ENCODE results near the gene HIVEP3.
"Not testable (repeated sequence)": the region's sequence is repeated elsewhere in the genome, so short reads cannot be mapped to it uniquely, and the experiment has no call there.

HIVEP3 gene

DNA sequence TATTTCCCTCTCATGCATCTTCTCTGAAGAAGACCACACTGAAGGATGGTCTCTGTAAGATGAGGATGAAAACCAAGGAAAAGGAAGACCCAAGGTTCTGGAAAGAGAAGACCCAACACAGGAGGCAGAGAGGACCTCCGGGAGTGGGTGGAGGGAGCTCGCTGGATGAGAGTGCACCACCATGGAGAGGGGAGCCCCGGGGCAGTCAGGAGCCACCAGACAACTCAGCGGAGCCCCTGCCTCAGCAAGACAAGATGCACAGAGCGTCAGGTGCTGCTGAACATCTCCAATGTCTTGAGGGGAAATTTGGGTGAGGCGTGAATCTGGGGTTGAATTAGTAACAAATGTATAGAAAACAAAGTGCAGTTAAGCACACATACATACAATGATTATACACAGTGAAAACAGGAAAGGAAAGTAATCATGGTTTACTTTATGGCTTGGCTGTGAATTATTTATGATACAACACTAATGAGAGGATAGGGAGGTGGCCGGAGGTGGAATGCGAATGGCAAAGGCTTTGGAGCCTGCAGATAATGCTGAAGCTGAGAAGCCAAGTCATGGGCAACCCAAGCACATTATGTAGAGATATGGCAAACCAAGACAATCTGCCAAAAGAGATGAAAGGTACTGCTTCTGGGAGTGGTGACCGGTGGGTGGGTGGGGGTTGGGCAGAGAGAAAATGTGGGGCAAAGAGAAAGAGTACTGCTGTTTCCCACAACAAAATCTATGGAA is 353.8 kb downstream of the HIVEP3 start:
- FAIRE-seq (no peak), DNase-seq (ENCODE audit: extremely low spot score, insufficient read length, low read depth) (no peak)

DNA sequence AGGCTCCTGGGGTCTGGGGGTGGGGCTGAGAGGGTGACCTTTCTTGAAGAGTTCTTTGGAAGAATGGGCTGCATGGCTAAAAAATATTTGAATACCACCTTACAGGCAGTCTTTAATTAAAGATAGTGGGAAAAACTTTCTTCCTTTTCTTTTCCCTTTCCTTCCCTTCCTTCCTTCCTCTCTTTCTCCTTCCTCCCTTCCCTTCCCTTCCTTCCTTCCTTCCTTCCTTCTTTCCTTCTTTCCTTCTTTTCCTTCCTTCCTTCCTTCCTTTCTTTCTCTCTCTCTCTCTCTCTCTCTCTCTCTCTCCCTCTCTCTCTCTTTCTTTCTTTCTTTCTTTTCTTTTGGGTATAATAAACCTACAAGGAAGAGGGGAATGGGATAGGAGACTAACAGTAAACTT is 356.4 kb downstream of the HIVEP3 start:
- FAIRE-seq (no peak), DNase-seq (ENCODE audit: extremely low spot score, insufficient read length, low read depth) (no peak)

DNA sequence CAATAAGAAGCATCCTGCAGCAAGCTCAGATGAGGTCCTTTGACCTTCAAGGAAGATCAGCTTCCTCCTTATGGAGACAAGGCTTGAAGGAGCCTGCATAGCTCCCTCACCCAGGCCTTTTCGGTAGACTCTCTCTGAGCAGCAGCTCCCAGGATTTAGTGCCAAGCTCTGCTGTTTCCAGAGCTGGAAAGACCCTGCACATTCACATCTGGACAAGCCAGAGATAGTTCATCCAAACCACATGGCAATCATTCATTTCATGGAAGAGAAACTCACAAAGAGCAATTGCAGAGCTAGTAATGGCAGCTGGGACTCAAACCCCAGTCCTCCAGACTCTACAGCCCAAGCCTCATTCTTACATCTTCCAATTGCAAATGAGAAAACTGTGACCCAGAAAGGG is 357.8 kb downstream of the HIVEP3 start:
- FAIRE-seq (no peak), DNase-seq (ENCODE audit: extremely low spot score, insufficient read length, low read depth) (no peak)

DNA sequence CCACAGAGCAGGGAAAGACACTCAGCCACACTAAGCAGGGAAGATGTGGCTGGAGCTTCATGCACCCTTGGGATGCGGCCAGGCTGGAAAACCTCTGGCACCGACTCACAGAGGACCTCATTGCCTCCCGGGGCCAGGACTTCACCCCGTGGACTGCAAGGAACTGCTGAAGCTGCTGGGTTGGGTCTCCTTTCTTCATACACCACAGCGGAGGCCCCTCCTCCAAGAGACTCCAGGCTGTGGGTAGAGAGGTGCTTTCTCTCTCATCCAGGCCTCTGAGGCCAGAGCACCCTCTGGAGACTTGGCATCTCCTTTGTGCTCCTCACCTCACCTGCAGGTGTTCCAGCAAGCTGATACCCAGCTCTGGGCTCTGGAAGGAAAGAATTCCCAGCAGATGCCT is 358.2 kb downstream of the HIVEP3 start:
- DNase-seq (ENCODE audit: extremely low spot score, insufficient read length, low read depth) (no peak), FAIRE-seq (no peak)

DNA sequence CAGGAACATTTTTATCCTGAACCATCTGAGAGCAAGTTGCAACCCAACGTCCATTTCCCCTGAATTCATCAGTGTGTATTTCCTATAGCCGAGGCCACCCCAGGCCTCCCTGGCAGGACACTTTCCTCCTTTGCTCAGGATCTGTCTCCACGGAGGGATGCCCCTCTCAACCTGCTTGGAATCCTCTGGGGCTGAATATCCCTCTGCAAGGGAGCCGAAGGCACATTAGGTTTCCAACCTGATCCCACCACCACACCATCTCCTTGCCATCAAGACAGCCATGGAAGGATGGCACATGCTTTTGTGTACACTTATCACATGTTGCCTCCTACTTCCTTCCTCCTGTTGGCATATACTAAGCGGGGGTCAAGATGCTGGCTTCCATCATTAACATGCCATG is 359.4 kb downstream of the HIVEP3 start:
- FAIRE-seq (no peak), DNase-seq (ENCODE audit: extremely low spot score, insufficient read length, low read depth) (no peak)

DNA sequence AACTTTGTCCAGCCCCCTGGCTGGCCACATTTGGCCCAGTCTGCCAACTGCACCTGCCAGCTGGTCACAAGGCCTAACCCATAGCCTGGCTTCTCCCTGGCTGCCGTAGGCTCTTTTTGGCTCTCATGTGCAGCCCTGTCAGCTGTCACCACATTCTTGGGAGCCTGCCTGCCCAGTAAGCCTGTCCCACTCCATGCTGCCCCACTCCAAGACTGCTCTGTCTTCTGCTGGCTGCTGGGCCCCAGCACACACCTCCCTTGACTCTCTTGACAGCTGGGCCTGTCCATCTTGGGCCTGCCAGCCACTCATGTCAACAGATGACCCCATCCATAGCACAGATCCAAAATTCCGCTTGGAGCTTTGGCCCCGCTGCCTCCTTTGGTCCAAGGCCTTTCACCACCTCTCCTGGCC is 360.0 kb downstream of the HIVEP3 start:
- FAIRE-seq (no peak), DNase-seq (ENCODE audit: extremely low spot score, insufficient read length, low read depth) (no peak)

DNA sequence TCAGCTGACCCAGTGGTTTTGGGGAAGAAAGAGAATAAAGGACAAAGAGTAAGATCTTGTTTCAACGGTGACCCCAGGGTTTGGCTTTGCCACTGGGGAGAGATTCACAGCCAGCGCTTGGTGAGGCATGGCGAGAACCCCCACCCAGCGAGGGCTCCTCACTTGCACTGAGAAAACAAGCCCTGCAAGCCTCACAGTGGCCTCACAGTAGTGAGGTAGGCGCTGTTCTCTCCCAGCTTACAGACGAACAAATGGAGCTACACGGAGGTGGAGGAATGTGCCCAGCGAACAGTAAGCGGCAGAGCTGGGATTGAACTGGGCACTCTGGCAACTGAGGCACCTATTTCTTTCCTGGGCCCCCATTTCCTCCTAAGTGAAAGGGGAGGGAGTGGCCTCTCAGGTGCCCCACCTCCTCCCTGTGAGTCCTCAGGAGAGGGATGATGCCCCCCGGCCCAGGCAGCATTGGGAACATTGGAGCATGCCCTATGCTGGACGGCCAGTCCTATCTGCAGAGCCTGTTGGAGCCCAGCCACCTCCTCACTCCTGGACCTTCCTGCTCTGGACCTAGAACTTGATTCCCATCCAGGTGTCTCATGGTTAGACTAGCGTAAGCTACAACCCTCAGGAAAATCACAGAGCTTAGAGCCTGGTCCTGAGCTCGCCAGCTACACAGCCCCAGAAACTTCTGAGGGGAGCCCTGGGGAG is 360.8 kb downstream of the HIVEP3 start:
- FAIRE-seq (no peak), DNase-seq (ENCODE audit: extremely low spot score, insufficient read length, low read depth) (no peak)

DNA sequence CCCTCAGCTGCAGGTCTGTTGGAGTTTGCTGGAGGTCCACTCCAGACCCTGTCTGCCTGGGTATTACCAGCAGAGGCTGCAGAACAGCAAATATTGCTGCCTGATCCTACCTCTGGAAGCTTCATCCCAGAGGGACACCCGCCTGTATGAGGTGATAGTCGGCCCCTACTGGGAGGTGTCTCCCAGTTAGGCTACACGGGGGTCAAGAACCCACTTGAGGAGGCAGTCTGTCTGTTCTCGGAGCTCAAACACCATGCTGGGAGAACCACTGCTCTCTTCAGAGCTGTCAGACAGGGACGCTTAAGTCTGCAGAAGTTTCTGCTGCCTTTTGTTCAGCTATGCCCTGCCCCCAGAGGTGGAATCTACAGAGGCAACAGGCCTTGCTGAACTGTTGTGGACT is 364.0 kb downstream of the HIVEP3 start:
- FAIRE-seq; DNase-seq (ENCODE audit: extremely low spot score, insufficient read length, low read depth): not testable (repeated sequence)

DNA sequence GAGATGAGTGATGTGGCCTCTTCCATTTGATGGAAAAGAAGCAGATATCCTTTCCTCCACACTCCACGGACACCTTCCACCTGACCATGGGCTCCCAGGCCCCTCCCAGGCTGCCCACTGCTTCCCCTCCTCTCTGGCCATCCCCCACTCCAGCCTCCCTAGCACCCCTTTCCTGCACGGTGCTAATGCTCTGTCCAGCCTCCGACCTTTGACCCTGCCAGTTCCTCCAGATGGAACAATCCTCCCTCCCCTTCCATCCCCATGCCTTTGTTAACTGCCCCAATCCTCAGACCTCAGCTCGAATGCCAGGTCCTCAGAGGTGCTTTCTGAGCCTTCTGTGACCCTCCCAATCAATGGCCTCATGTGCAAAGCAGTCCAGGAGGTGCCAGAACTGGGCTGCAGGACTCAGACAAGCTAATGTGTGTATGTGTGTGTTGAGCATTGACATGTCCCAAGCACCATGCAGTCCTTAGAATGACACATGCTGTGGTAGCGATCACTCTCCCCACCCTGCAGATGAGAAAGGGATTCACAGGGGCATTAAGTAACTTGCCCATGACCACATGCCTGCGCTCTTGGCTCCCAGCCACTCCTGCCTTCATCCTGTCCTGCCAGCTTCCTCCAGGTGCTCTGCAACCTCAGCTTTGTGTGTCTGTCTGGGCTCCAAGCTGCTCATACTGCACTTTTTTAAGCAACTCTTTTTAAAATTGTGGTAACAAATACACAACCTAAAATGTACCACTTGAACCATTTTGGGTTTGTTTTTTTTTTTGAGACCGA is 370.8 kb downstream of the HIVEP3 start:
- no peak for DNase-seq (ENCODE audit: extremely low spot score, insufficient read length, low read depth)
- FAIRE-seq, result no peak

DNA sequence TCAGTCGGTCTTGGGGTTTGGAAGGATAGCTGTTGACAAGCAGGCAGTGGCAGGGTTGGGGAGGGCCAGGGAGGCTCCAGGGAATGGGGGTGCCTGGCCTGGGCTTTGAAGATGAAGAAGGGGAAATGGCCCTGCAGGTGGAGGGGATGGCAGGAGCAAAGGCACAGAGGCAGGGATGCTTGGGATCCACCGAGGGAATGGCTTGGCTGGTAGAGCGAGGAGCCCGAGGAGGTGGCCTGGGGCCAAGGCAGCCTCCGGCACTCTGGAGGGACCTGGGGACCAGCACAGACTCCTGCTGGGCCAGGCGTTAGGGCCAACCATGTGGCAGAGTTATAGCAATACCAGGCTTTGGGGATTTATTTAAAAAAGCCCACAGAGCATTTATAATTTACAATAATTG is 371.4 kb downstream of the HIVEP3 start:
- DNase-seq (ENCODE audit: extremely low spot score, insufficient read length, low read depth), result no peak
- FAIRE-seq, result no peak

DNA sequence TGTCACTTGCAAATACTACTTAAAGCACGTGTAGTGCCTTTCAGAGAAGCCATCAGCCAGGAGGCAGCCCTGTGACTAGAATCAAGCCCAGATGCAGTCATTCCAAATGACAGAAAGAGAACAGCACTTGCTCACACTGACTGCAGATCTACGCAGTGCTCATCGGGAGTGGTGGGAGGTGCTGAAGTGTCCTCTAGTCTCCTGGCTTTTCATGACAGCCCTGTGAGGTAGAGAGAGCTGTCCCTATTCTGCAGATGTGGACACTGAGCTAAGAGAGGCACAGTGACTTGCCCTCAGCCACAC is 371.9 kb downstream of the HIVEP3 start:
- DNase-seq (ENCODE audit: extremely low spot score, insufficient read length, low read depth), result no peak
- FAIRE-seq, result no peak

DNA sequence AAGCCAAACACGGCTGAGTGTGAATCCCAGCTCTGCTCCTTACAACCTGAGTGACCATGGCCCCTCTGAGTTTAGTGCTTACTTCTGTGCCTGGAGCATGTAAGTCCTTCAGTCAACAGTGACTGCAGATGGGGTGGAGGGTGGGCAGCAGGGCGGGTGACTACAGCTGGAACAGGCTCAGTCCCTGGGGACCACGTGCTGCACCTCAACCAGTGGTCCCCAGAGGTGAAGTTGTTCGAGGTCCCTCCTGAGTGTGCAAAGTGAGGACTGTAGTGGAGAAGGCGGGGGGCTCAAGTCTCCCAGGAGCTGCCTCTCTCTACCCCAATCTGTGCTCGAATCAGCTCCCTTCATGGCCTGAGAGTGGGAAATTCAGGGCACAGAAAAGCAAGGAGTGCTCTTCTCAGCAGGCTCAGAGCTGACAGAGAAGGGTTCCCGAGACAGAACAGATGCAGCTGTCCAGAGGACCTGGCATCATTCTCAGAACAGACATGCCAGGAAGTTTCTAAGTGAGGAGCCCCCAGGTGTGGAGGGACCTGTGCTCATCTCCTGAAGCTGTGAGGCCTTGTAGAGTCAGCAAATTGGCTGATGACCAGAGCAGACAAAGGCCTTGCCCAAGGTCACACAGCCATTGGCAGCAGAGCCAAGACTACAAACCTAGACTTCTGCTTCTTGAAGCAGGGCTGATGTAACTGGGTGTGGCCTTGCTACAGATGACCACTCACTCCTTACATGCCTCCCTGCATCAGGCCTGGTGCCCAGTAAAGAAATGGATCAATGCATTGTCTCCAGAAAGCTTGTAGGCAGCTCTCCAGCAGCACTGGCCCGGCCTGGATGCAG is 372.5 kb downstream of the HIVEP3 start:
- DNase-seq (ENCODE audit: extremely low spot score, insufficient read length, low read depth) (no peak), FAIRE-seq (no peak)

DNA sequence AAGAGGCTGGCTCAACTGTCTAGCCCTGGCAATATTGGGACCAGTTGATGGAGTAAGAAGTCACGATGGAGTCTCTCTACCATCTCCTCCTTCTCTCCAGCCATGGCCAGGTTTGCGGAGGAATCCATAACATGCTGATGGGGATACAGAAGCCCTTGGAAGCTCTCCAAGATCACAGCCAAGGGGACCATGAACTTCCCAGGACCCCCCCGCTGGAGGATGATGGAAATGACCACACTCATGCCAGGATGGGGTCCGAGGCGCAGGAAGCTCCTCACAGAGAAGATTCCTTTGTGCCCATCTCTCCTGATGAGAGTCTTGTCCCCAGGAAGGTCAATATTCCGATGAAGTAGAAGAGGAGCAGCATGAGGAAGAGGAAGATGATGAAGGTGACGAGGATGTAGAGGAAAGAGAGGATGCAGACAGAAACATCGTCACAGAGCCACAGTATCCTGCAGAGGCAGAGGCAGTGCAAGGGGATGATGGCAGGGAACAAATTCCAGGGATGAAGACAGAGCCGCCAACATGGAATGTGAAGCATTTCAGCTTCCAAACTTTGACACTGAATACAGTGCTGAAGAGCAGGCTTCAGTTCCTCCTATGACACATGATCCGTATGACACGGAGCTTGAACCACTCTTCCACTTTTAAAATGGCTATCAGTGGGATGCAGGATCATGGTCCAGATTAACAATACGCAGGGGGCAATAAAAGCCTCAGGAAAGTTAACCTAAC is 376.4 kb downstream of the HIVEP3 start:
- DNase-seq (ENCODE audit: extremely low spot score, insufficient read length, low read depth) (no peak), FAIRE-seq (no peak)

DNA sequence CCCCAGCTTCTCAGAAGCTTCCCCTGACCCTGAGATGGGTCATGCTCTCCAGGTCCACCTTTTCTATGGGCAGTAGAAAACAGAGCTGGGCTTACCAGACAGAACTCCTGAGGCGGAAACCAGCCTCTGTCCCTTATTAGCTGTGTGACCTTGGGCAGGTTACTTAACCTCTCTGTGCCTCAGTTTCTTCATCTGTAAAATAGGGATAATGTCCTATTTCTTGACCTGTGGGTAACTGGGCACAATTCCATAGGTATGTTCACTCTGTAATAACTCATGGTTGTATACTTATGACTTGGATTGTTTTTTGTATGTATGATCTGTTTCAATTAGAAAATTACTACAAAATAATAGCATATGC is 377.1 kb downstream of the HIVEP3 start:
- DNase-seq (ENCODE audit: extremely low spot score, insufficient read length, low read depth) (no peak), FAIRE-seq (no peak)

DNA sequence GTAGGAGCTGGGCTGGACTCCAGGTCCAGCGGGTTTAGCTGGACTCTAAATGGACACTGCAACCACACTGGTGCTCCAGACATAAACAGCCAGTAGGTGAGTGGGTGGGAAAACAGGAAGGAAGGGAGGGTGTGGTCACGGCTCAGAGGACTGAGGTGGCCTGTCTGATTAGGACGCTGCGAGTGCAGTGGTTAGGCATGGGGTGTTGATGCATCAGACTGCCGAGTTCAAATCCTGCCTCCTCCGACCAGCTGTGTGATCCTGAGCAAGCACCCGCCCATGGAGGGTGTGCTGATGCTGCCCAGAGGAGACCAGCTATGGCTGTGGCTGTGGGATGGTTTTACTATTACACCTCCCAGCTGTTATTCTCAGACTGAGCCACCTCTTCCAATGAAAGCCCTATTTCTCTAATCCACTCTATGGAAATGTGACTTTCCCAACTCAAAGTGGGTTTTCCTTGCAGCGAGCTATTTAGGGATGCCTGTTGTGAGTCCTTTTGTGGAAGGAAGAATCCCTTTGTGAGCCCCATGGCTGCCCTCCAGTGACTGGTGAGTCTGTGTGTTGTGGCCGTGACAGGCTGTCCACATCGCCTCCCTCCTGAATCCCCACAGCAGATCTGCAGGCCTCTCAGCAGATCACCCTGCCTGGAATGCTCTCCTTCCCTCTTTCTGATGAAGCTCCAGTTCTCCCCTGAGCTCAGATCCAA is 377.7 kb downstream of the HIVEP3 start:
- FAIRE-seq (no peak), DNase-seq (ENCODE audit: extremely low spot score, insufficient read length, low read depth) (no peak)

DNA sequence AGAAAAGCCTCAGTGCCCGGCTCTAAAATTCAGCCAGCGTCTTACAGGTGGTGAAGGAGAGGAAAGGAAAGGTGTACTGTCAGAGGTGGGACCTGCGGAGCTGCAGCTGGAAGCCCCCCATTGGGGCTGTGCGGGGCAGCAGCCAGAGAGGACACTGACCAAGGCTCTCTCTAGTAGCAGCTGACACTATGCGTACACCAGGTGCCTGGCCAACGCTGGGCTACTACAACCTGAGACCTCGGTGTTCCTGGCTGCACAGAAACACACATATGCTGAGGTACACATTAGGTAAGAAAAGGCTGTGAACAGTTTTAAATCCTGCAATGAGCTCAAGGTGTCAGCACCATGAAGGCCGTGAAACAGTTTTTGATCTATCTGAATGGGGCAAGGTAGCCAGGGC is 378.7 kb downstream of the HIVEP3 start:
- FAIRE-seq, result no peak

DNA sequence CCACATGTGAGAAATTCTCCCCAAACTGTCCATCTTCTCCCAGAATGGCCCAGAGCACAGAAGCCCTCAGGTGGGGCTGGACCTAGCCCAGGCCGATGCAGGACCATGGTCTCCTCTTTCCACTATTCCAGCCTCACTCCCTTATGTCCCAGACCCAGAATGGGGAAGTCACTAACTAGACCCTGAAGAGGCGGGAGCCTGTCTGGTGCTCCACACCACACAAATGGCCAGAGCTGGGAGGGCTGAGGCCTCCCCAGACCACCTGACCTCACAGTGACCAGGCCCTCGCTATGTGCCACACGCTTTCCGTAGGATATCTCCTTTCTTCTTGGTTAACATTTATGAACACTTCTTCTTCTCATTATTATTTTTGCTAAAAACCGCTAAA is 379.3 kb downstream of the HIVEP3 start:
- DNase-seq (ENCODE audit: extremely low spot score, insufficient read length, low read depth) (no peak), FAIRE-seq (no peak)

More for the DNA sequence above, 378.7 kb downstream of the HIVEP3 start:
- DNase-seq (ENCODE audit: extremely low spot score, insufficient read length, low read depth), result no peak

DNA sequence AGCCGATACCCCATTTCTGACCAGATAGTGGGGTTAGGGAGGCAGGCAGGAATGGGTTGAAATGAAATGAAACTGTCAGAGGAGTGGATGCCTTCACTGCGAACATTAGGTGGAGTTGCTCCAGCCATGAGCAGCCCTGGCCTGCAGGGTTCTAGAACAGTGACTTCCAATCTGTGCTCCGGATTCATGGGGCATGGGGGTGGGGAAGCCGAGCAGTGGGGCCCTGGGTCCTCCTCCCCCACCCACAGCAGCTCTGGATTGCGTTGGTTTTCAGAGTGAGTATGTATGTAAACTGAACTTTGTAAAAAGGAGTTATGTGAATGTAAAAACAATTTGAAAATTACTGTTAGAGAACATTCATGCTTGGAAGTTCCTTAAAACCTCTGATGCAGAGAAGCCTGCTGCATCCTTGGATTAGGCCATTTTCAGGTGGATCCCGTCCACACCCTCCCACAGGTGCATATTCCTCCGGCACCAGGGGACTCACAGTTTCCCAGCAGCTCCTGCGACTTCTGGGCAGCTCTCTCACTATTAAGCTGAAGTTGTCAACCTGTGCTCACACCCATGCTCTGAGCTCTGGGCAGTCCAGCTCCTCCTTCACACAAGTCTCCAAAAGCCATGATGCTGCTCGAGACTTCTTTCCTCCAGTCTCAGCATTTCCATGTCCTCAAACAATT is 379.8 kb downstream of the HIVEP3 start:
- DNase-seq (ENCODE audit: extremely low spot score, insufficient read length, low read depth) (no peak), FAIRE-seq (no peak)

Data from GM18507 (cell line).